Activated CD8-positive, alpha-beta memory T cell treated with anti-CD3 and anti-CD28 coated beads for 36 hours (primary cell): ENCODE measurements around the gene CNST. TPM values are rescaled to one million over a fixed set of nuclear protein-coding genes. Genes with fewer than 3 reads are reported as not detected.

Source experiments
- CTCF ChIA-PET: fragments of 350-600 bp; sonication (Branson Sonifier 250); formaldehyde crosslinking; loops from one replicate; lab custom pipeline; 2021; ENCODE audit warnings: antibody characterized with exemption; lab: Charles Lee
- POLR2A ChIA-PET: fragments of 350-600 bp; sonication (Branson Sonifier 250); formaldehyde crosslinking; loops from one replicate; lab custom pipeline; 2021; ENCODE audit warnings: antibody characterized with exemption; lab: Charles Lee
- total RNA-seq, 2 experiments: library from RNA; stranded (reverse); gene quantifications; one replicate each; pipeline ENCODE4 v1.2.3, GENCODE V29; 2021

Gene CNST, protein sequence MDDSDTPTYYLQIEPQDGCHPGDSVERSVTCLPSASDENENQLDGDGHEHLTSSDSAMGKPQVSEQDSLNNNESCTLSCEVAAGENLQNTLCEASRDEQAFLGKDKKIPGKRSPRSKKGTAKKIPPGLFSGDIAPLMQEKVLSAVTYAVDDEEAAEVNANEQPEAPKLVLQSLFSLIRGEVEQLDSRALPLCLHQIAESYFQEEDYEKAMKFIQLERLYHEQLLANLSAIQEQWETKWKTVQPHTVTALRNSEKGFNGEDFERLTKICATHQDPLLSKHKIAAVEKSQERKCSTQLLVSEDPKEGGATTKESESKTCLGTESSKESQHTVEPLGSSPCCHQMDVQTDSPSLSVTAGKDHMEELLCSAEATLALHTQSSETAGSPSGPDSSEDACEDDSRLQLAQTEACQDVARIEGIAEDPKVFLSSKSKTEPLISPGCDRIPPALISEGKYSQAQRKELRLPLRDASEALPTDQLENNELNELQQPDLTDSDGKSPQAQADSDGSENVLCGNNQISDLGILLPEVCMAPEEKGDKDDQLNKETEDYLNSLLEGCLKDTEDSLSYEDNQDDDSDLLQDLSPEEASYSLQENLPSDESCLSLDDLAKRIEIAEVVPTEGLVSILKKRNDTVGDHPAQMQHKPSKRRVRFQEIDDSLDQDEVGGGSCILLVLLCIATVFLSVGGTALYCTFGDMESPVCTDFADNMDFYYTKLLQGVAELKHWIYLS
- 10 to 100 TPM; 26.5 to 26.6 TPM for total RNA-seq

DNA sequence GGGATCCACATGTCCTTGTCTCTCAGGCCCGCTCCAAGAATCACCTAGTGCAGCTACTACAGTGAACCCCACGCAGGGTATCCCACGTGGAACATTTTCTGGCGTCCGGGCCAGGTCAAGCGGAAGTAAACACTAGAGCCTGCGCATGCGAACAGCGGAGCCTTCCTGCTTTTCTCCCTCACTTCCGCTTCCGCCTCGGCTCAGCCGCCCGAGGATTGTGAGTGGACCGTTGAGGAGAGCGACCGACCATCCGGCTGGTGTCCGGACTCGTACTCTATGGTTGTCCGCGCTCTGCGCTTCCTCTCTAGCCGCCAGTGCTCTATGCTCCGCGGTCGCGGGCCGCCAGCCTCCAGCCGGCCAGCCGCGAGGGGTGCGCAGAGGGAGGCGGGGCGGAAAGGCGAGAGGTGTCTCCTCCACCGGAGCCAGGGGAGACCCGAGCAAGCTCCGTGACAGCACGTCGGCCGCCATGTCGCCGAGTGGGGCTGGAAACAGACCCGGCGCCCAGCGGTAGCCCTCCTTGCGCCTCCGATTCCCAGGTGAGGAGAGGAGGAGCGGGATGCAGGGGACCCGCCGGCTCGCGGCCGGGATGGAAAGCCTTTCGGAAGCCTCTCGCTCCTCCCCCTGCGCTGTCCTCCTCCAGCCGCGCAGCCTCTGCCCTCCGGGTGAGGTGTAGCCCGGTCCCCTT is at the start of gene CNST, which contains the start of gene TFB2M:
Gene CNST (plus strand): TSS at position 329 of the 685 bp plus-strand sequence. CDS start 25,107 bp downstream, outside the sequence.
Gene TFB2M (minus strand): TSS at position 134 of the 685 bp plus-strand sequence. CDS start 123 bp downstream, at position 11.
- CTCF ChIA-PET = interaction anchor here (0.9 to 1.5 kb wide), 3 partner anchors 59 to 68 kb away, joined by 3 read pairs; partner anchors contain the start of gene SMYD3
- POLR2A ChIA-PET = interaction anchor here (0.7 to 1.5 kb wide), 5 partner anchors 36 to 158 kb away, joined by 3 to 5 read pairs (median 3); partner anchors contain the start of genes SCCPDH and SMYD3

DNA sequence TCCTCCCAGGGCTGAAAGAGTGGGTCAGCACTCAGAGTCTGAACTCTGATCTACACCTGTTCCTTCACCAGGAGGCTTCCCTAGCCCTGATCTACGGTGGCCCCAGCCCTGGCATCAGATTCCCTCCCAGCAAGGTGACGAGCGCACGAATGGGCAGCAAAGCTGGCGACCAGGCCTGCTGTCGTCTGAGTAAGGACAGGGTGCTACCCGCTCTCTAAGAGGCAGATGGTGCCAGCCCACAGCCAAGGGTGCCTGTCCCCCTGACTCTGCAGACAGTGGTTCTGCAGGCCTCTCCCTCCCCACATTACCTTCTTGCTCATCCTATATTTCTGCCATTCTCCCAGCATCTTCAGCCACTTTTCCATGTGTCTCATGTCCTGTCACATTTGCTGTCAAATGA is 48.9 kb upstream of the CNST start:
- POLR2A ChIA-PET = no interaction called here
- CTCF ChIA-PET = no interaction called here

DNA sequence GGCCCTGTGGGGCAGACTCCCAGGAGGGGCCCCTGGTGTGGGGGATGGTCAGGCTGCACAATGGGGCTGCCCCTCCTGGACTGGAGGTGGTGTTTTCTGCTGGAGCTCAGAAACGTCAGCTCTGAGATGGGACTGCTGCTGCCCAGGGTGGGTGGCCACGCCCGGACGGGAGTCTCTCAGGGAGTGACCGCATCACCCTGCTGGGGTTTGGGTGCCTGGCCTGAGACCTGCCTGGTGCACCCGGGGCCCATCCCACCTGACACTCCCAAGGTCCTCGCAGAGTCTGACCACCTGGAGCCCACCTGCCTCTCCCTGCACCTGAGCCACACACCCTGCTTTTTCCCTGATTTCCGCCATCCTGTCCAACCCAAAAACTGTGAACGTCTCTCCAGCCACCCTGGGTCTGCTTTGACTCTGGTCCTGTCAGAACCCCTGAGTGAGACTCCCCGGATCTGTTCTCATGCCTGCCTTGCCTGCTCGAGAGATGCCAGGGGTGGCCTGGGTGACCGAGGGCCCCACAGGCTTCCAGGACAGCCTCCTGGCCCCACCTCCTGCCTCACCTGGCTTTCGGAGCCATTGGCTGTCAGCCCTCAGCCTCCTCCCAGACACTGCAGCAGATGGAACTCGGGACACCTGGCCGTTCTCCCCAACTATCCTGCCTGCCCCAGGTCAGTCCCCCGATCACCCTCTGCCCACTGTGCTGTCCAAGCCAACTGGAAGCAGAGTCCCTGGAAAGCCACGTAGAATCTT is 47.6 kb upstream of the CNST start:
- CTCF ChIA-PET = no interaction called here
- POLR2A ChIA-PET = no interaction called here

DNA sequence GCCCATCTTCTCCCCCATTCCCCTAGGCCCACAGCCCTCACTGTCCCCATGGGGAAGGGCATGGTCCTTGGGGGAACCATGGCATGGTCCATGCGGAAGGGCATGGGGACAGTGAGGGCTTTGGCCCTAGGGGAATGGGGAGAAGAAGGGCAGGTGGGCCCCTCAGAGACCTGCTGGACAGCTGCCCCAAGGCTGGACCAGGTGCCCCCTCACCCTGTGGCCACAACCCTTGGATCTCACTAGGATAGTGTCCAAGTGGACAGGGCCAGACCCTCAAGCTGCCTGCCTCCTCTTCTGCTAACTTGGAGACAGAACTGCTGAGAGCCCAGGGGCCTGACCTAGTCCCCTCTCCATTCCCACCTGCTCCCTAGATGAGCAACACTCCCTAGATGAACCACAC is 46.7 kb upstream of the CNST start:
- POLR2A ChIA-PET = no interaction called here
- CTCF ChIA-PET = no interaction called here

DNA sequence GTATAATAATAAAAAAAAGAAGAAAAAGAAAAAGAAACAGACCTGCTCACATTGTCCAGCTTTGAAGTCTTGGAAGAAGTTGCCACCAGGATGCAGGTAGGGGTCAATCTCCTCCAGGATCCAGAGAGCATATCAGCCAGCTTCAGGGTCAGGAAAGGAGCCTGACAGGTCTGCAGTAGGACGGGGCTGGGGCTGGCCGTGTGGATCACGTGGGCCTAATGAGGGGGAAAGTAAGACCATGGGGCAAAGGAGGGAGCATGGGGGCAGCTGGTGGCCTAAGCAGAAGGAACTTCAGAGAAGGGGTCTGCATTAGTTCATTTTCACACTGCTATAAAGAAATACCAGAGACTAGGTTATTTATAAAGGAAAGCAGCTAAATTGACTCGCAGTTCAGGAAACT is 39.9 kb upstream of the CNST start:
- CTCF ChIA-PET = interaction anchor here (0.5 kb wide), 1 partner anchor 288 kb away, joined by 3 read pairs; no protein-coding TSS in a partner anchor
- POLR2A ChIA-PET = no interaction called here

DNA sequence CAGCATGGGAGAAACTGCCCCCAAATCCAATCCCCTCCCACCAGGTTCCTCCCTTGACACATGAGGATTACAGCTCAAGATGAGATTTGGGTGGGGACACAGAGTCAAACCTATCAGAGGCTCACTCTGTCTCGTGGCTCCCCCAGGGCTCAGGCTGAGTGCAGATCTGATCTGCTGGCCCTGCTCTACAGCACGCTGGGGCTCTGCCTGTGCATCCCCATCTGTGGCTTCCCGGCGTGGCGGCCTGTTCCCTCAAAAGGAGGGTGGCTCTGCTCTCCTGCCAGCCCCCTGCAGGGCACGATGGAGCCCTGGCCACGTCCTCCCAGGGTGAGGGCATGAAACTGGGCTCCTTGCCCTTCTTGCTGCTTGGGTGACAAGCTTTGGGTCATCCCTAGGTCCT is 39.3 kb upstream of the CNST start:
- CTCF ChIA-PET = no interaction called here
- POLR2A ChIA-PET = no interaction called here

DNA sequence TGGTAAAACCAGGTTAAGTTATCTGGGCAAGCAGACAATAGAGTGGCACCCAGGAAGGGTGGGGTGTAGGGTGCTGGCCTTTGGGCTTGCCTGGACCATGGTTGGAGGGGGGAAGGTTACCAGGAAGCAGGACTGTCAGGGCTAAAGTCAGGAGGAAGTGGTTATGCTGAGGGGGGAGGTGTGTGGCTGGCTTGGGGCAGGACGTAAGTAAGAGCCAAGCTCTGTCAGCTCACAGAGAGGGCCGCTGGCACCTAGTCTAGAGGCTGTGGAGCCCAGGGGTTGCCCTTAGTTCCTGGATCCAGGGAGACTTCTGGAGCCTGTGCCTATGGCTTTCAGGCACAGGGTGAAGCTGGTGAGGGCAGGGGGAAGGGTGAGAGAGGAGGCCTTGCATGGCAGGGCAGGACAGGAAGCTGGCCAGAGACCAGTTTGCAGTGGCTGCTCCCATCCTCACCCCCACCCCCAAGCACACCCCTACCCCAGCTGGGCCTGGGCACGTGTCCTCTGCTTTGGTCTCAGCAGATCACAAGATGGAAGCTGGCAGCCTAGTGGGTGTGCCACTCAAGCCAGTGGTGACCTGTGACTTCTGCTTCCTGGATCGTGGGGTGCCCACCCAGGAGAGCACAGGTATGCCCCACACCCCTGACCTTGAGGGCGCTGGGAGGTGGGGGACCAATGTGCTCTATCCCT is 38.7 kb upstream of the CNST start:
- ChIA-PET CTCF (no interaction called here), POLR2A (no interaction called here)

DNA sequence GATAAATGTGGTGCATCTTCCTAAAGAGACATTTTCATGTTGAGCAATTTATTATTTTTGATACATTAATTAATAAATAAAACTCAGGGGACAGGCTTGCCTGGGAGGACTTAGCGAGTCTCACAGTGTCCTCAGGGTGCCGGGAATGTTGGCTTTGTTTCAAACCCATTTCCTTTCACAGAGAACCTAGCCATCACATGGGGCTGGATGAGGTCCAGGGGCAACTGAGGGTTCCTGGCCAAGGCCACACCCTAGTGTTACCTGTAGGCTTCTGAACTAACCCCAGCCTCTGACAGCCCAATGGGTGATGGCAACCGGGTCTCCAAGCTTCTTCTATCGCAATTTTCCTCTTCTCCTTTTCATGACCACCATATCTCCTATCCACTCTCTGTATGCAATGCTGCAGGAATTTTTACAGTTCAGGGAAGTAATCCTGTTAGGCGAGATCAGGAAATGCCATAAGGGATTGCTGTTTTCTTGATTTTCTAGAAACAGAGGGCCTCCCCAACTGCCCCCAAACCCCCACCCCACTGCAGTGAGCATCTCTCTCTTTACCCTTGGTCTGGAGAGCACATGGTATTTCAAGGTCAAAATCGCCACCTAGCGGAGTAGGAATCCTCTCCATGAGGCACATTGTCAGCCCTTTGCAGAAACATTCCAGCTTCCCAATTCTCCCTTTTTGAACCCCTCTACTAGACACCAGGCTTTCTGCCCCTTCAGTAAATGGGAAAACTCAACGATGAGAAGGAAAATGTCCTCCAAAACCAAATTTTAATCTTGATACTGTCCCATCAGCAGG is 37.1 kb upstream of the CNST start:
- CTCF ChIA-PET = no interaction called here

DNA sequence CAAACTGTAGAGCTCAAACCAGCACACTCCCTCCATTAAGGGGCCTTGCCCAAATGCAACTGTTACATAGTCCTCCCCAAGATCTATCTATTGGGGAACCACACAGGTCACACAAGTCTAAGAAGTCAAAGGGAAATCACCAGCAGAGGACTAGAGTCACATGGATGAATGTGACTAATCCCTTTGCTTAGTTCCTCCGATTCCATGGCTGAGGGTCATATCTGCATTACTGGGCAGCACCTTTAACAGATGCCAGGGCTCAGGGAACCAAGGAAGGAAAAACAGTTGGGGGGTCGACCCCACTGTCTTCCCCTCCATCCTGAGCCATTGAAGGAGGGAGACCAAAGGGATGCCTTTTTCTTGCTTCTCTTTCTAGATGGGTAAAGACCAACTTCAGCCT is 35.8 kb upstream of the CNST start:
- POLR2A ChIA-PET = no interaction called here
- CTCF ChIA-PET = no interaction called here

More for the DNA sequence above, 37.1 kb upstream of the CNST start:
- POLR2A ChIA-PET = no interaction called here

DNA sequence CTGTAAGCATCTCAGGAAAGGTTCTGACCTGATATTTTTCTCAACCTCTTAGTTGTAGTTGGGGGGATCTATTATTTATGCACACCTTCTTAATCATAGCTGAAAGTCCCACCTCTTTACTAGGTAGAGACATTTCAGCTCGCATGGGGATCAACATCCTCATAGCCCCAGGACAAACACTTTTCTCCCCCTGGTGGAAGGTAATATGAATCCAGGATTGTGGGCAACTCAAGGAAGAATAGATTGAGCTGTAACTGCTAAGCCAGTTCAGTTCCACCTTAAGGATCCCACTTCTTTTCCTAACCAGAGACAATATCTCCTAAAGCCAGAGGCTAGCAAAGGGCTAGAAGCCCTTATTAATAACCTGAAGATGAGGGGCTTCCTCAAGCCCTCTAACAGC is 33.7 kb upstream of the CNST start:
- POLR2A ChIA-PET = no interaction called here
- CTCF ChIA-PET = no interaction called here

DNA sequence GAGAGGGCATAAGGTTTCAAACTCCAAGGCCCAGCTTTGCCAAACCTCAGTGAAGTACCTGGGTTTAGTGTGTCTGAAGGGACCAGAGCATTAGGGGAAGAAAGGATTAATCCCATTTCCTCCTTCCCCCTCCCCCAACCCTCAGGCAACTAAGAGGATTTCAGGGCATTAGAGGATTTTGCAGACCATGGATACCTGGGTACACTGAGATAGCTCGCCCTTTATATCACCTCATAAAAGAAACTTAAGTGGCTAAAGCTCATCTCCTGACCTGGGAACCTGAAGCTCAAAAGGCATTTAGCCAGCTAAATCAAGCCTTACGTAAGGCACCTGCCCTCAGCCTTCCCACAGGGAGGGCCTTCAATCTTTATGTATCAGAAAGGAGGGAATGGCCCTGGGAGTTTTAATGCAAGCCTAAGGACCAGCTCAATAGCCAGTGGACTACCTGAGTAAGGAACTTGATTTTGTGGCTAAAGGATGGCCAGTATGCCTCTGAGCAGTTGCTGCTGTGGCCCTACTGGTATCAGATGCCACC is 32.8 kb upstream of the CNST start:
- ChIA-PET CTCF (no interaction called here), POLR2A (interaction anchor here (0.6 kb wide), 1 partner anchor 370 kb away, joined by 10 read pairs; no protein-coding TSS in a partner anchor)

DNA sequence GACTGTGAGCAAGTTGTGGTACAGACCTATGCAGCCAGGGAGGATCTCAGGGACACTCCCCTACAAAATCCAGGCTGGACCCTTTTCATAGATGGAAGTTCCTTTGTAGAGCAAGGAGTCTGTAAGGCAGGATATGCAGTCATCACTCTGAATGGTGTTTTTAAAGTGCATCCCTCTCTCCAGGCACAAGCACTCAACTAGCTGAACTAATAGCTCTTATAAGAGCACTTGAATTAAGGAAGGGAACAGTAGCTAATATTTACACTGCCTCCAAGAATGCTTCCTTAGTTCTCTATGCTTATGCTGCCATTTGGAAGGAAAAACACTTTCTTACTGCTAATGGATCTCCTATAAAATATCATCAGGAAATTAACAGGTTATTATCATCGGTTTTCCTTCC is 32.1 kb upstream of the CNST start:
- ChIA-PET CTCF (no interaction called here), POLR2A (interaction anchor here (0.6 kb wide), 1 partner anchor 370 kb away, joined by 10 read pairs; no protein-coding TSS in a partner anchor)

DNA sequence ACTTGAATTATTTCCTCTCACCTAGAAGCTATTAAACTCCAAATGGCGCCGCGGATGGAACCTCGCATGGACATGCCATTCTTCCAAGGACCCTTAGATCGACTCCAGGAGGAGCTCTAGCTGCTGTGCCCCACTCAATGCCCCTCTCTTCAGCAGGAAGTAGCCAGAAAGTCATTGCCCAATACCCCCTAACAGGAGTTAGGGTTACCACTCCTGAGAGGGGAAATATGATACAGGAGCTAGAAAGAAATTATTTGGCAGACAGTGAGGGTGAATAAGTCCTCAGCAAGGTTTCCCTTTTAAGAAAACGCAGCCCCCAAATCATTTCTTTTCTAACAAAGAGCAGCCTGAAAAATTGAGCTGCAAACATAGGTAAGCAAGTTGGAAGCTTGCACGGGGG is 28.8 kb upstream of the CNST start:
- ChIA-PET POLR2A (no interaction called here), CTCF (no interaction called here)

DNA sequence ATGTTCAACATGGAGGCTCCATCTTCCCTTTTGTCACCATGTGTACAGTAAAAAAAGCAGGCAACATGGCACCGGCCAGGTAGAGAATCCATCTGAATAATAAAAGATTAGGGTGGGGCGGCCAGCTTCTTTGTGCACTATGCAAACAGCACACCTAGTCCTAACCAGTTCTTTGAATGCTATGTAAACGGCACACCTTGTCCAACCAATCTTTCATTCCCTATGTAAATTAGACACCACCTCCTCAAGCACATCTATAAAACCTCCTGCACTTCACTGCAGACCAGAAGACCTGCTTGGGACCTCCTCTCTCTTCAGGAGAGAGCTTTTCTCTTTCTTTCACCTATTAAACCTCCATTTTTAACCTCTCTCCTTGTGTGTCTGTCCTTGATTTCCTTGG is 28.4 kb upstream of the CNST start:
- CTCF ChIA-PET = no interaction called here
- POLR2A ChIA-PET = no interaction called here

DNA sequence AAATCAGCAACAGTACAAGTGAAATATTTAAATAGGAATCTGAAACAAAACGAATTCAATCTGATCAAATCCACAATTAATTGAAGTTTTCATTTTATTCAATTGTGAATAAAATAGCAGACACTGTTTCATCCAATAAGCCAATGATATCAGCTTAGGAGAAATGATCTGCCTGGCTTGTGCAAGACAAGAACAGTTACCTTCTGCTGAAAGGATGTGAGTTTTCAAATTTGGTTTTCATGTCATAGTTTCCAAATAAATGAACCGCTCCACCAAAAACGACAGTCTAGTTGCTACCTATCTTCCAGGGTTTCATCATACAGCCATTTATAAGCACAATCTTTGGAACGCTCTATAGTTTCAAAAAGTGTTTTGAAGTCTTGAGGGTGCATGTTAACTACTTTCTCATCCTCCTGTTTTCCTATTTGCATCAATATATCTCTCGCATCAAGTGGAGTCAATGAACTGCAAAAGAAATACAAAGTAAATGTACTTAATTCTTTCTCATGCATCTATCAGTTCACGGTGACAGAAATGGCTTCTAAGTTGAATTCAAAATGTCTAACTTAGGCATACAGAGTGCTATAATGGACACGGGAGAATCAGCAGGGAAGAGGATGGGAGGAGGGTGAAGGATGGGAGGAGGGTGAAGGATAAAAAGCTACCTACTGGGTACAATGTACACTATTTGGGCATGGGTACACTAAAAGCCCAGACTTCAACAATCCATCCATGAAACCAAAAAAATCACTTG is 25.3 kb upstream of the CNST start:
- CTCF ChIA-PET = no interaction called here

DNA sequence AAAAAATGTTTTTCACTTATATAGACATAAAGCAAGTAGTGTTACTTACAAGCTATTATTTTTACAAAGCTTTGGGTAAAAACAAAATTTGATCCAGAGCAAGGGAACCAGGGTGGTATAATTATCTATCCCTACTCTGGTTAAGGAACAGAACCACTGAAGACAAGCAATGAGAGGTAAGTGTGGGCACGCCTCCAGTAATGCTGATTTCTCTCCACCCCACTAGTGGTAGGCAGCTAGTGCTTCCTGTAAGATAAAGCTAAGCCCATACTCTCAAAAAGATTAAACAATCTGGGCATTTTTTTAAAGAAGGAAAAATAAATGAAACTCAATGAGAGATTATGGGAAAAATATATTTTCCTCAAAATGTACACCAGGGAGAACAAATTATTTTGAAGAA is 22.3 kb upstream of the CNST start:
- ChIA-PET POLR2A (no interaction called here), CTCF (no interaction called here)

More for the DNA sequence above, 25.3 kb upstream of the CNST start:
- POLR2A ChIA-PET = no interaction called here

DNA sequence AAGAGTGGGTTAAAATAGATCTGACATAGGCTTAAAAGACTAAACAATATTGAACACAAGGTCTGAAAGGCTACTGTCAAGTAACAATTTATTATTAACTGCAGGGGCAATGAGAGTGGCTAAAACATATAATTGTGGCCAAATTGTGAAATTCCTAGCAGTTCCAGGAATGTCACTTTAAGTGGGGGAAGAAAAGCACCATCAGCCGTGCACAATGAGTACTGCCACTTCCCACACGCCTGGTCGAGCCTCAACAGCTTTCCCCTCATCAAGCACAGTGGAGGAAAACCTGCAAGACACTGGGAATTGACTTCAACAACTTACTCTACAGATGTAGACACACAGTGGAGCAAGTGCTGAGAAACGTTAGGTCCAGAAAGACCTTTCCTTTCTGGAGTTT is 16.6 kb upstream of the CNST start:
- CTCF ChIA-PET = no interaction called here

More for the DNA sequence above, 16.6 kb upstream of the CNST start:
- POLR2A ChIA-PET = no interaction called here
